NCI-H774 (cell line): ENCODE results near the gene MYO1D.

ENCODE experiments used
- DNase-seq: peaks from one replicate; lab custom pipeline; 2025; lab: John Stamatoyannopoulos, UW

Gene MYO1D

GRCh38 chr17:32819035-32819434 is 57.9 kb downstream of the MYO1D start:
- DNase-seq: no peak

- DNase-seq: no peak
Measured at GRCh38 chr17:32815460-32815859, 61.5 kb downstream of the MYO1D start.

GRCh38 chr17:32814836-32815235 is 62.1 kb downstream of the MYO1D start:
- DNase-seq: no peak

DNA sequence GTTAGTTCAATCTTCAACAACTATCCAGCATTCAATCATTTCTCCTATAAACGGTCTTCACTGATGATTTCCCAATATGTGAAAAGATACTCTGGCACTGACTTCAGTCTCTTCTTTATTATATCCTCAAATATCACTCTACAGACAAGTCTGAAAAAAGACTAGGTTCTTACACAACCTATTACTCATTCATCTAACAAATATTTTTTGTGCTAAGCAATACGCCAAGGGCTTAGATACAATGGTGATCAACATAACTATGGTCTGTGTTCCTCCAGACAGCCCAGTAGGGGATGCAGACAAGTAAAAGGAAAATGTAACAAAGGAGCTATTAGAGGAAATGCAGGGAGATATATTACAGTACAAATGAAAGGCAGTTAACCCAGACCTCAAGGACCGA is 63.9 kb downstream of the MYO1D start:
- DNase-seq: no peak

DNA sequence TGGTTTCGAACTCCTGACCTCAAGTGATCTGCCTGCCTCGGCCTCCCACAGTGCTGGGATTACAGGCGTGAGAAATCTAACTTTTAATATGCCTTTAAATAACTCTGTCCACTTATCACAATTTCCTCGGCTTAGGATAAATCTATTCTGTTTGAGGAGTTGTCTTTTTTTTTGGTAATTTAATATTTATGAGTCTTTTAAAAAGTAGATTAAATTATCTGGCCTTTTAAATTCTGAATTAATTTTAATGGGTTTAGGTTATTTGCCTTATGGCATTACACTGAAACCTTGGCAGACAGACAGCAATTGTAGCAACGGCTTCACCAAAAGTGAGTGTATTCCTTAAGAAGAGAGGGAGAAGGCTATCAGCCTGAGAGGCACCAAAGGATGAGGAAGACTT is 66.2 kb downstream of the MYO1D start:
- DNase-seq: no peak

- no peak for DNase-seq
Measured at GRCh38 chr17:32807577-32807976, 69.3 kb downstream of the MYO1D start.

DNA sequence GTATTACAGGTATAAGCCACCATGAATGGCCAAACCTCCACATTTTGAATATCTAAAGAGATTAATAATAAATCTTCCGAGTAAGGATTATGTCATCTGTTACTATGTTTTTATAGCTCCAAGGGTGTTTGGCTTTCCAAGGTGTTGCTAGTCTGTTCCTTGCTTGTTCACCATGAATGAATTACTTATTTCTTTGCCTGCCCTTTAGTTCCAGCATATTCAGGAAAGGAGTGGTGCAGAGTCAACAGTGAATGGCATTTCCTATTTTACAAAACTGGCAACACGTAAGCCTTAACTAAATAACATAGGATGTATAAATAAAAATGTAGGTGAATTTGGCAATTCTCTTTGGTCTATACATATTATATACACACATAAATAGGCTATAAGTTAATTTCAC is 70.3 kb downstream of the MYO1D start:
- DNase-seq: no peak

DNA sequence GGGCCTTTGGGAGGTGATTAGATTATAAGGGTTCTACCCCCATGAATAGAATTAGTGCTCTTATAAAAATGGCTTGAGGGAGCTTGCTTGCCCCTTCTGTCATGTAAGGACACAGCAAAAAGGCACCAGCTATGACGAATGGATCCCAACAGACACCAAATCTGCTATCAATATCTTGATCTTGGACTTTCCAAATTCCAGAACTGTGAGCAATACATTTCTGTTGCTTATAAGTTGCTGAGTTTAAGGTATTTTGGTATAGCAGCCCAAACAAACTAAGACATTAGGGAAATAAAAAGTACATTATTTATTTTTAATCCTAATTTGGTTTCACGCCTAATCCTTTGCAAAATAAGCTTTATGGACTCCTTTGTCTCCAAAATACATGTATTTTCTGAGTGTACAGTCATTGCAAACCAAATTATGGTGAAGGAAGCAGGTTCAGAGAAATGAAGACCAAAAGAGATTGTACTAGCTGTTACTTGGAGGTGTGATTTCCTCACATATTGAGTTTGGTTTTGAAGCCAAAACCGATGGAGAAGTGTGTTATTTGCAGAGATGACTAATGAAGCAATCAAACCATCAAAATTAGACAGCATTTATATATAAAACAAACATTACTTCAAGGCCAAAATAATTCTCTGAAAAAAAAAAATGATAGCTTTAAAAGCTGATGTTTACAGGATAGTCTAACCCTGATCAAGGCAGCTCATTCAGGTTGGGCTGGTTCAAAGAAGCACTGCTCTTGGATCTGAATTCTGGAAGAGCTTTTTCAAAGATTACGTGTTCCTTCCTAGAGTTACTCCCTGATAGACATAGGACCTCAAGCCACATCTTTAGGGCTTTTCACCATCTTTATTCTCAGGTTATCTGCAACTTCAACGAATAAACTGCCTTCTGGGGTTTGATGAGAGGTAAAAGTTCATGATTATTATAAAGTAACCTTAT is 71.6 kb downstream of the MYO1D start:
- DNase-seq: no peak

- no peak for DNase-seq
Measured at GRCh38 chr17:32803544-32803943, 73.4 kb downstream of the MYO1D start.

GRCh38 chr17:32802306-32802705 is 74.6 kb downstream of the MYO1D start:
- no peak for DNase-seq

DNA sequence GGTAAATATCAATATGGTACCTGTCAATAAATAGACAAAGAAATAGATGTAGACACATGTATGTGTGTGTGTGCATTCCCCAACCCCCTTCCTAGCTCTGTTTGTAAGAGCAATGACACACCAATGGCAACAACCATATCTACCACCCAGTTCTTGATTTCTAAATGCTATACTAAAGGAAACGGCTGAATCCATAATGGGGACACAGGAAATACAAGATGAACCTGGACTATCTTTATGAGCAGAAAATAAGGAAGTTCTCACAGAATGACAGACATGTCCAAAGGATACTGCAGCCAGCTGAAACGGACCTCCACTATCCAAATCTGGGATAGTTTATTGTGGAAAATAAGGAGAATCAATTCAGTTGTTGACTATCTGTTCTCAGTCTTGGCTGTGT is 75.3 kb downstream of the MYO1D start:
- no peak for DNase-seq

GRCh38 chr17:32801193-32801592 is 75.7 kb downstream of the MYO1D start:
- DNase-seq: no peak

- DNase-seq: no peak
Measured at GRCh38 chr17:32798938-32799337, 78.0 kb downstream of the MYO1D start.

DNA sequence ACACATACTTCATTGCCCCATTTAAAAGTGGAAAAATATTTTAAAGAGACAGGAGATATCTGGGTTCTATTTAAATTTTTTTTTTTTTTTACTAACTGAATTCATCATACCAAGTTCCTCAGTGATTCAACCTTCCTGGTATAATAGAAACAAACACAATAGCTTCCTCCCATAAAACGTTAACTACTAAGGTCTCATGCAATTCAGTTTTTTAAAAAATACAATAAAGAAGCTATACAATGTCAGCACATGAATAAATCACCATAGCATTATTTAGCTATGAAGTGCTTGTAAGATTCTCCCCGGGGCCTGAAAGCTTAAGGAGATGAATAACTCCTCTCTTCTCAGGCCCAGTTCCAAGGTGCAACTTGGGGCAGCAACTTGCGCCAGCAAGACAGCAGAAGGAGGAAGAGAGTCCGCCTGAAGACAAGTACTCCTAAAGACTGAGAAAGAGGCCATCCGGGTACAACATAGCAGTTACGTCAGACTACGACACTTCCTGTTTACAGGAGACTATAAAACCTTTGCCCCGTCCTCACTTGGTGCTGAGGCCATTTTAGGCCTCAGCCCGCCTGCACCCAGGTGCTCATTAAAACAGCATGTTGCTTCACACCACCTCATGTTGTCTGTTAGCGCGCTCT is 81.5 kb downstream of the MYO1D start:
- DNase-seq: no peak

GRCh38 chr17:32794533-32795246 is 82.2 kb downstream of the MYO1D start:
- DNase-seq: no peak

DNA sequence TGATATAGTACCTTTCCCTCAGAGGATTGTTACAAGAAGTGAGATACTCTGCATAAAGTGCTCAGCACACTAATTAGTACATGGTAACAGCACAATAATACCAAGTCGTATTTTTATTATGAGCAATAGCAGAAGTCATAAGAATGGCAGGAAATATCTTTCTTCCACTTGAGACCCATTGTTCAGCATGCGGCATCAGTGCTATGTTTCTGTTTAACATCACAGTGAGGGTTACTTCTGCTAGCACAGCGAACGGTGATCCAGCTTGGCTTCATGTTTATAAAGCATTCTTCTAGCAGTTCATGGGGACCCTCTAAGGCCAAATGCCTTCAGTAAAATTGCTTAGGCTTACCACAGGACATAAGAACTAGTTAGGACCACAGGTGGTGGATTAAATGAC is 83.1 kb downstream of the MYO1D start:
- no peak for DNase-seq

GRCh38 chr17:32792207-32792606 is 84.7 kb downstream of the MYO1D start:
- DNase-seq: no peak

DNA sequence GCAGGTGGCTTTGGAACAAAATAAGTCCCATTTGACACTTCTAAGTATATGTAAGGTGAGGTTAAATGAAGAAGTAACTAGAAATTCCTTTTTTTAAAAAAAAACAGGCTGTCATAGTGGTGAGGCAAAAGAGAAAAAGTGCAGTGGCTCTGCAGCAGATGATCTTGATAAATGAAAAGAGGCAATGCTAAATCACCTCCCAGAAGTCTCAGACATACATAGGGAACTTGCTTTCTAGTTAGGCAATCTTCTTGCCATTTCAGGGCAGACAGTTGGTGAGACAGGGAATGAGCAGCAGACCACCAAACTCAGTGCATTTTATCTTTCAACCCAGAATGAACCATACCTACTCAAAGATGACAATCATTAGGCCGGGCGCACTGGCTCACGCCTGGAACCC is 90.8 kb downstream of the MYO1D start:
- DNase-seq: no peak

GRCh38 chr17:32784113-32784512 is 92.8 kb downstream of the MYO1D start:
- no peak for DNase-seq

DNA sequence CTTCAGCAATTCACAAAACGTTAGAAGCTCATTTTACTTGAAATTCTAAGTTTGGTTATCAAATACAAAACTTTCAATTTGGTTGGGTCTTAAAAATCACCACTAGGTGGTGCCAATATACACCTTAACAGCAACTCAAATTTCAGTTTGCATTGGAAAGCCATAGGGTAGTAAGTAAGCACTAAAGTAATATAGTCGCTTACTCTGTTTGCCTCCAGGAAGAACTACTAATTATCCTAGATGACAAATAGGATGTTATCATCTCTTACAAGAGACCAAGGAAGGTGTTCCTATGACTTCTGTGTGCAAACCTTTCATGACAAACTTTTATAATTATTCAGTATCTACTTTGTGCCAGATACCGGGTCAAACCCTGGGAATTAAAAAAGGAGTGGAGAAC is 93.3 kb downstream of the MYO1D start:
- DNase-seq: peak; percentile 63

- no peak for DNase-seq
Measured at GRCh38 chr17:32780721-32781120, 96.2 kb downstream of the MYO1D start.

- no peak for DNase-seq
Measured at GRCh38 chr17:32777922-32778321, 99.0 kb downstream of the MYO1D start.

DNA sequence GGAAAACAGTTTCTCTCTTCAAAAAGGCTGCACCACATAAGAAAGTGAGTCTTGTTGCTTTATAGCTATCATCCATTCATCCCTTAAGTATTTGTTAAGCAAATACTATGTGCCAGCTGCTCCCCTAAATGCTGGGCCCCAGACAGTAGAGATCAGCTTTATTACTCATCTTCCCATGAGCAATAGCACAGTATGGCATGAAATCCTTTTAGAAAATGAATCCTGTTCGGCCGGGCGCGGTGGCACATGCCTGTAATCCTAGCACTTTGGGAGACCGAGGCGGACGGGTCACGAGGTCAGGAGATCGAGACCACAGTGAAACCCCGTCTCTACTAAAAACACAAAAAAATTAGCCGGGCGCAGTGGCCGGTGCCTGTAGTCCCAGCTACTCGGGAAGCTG is 99.5 kb downstream of the MYO1D start:
- DNase-seq: no peak
